Lung (tissue), 12 donors: ENCODE data around the gene MTUS2. TPM values are rescaled to one million over a fixed set of nuclear protein-coding genes. Genes with fewer than 3 reads are reported as not detected.

Source experiments
- ATAC-seq: fragments of 200-7000 bp; cut with Tn5 transposase; one replicate; pipeline ENCODE4 v1.9.1; 2020; ENCODE audit warnings: moderate number of reproducible peaks; ENCODE audit not compliant: insufficient read depth, low FRiP score
- DNase-seq, 3 donors: peaks; one replicate each; pipeline ENCODE4 v3.0.0-alpha.2; 2013 to 2017
- H3K27ac ChIP-seq, 2 donors: one replicate each; pipeline ENCODE4 v1.5.1; 2013; ENCODE audit warnings: mild to moderate bottlenecking in 2 of 2, moderate library complexity in 2 of 2, control low read depth in 1 of 2, inconsistent platforms in 1 of 2, low read depth in 1 of 2, low read length in 1 of 2
- H3K27me3 ChIP-seq, 3 donors: one replicate each; pipeline ENCODE4 v1.5.1; 2013; ENCODE audit warnings: low read length in 2 of 3; ENCODE audit not compliant: control insufficient read depth in 3 of 3, insufficient read depth in 3 of 3
- H3K36me3 ChIP-seq, 4 donors: one replicate each; pipeline ENCODE4 v1.5.1; 2013; ENCODE audit warnings: low read length in 4 of 4, mild to moderate bottlenecking in 1 of 4, moderate library complexity in 1 of 4; ENCODE audit not compliant: control insufficient read depth in 4 of 4, insufficient read depth in 4 of 4
- H3K4me1 ChIP-seq, 5 donors: one replicate each; pipeline ENCODE4 v1.5.1; 2013; ENCODE audit warnings: low read length in 5 of 5, mild to moderate bottlenecking in 2 of 5, moderate library complexity in 1 of 5; ENCODE audit not compliant: control insufficient read depth in 5 of 5, insufficient read depth in 5 of 5
- H3K4me3 ChIP-seq: one replicate; pipeline ENCODE4 v1.5.1; 2013; ENCODE audit warnings: mild to moderate bottlenecking, control low read depth, moderate library complexity
- H3K9ac ChIP-seq, 2 donors: one replicate each; pipeline ENCODE4 v1.5.1; 2013; ENCODE audit warnings: low read length in 2 of 2, control low read depth in 1 of 2; ENCODE audit not compliant: insufficient read depth in 1 of 2
- H3K9me3 ChIP-seq, 4 donors: one replicate each; pipeline ENCODE4 v1.5.1; 2013; ENCODE audit warnings: low read length in 3 of 4, mild to moderate bottlenecking in 1 of 4, moderate library complexity in 1 of 4; ENCODE audit not compliant: control insufficient read depth in 4 of 4, insufficient read depth in 3 of 4
- WGBS, 2 donors: extraction: QIAGEN DNeasy Blood & Tissue Kit; methylation state at CpG; one replicate each; pipeline ENCODE4 v1.1.7; 2013; 5-methylcytosine and 5-hydroxymethylcytosine counted together
- polyA plus RNA-seq, 2 donors: library from polyadenylated mRNA; stranded (reverse); fragments of 200-250 nt; gene quantifications; one replicate each; pipeline ENCODE4 v1.2.1, GENCODE V29; 2013
- total RNA-seq, 2 donors: library from RNA; depleted of rRNA in 1 of 2; stranded (reverse); fragments of >200 nt in 1 of 2; gene quantifications; one replicate each; pipeline ENCODE4 v1.2.1, GENCODE V29; 2014 to 2021
- TF ChIP-seq, protein P1 (sequence below): IDR thresholded peaks from 2 replicates; pipeline ENCODE4 v1.5.1; 2012; ENCODE audit warnings: mild to moderate bottlenecking; ENCODE audit errors: control extremely low read depth, extremely low read depth
- donor health status: control.
- donor health status: control.
- donor health status: Bipolar disorder and iron deficiency.
- donor health status: healthy.
- donor health status: DM: yes; HTN: yes; CAD: no.

Gene MTUS2
- total and polyA plus RNA-seq, 4 donors: 0.03 to 0.54 (median 0.08) TPM

DNA sequence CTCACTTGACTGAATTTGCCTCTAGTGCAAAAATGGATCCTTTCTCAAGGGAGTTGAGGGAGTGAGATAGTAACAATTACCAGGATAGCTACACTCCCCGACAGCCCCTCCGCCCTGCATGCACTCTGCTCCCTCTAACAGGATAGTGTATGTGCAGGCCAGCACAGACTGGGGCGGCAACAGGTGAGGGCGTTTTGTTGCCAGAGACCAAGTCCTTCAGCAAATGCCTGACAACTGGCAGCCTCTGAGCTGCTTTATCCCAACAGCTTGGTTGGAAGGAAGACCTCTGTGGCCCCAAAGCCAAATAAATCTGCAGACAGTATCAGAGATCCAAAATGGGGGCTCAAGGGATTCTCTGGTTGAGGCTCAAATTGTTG, 688.7 kb downstream of the MTUS2 start:
- ATAC-seq: no peak
- peaks cover 0 to 6% (median 0%) of the 10 kb centered on the region in 5 donors for H3K4me1 ChIP-seq
- peaks cover 0 to 6% (median 0%) of the 10 kb centered on the region in 4 donors for H3K36me3 ChIP-seq
- no peak overlapping the region for H3K4me3 ChIP-seq
- H3K27ac ChIP-seq: peak overlapping the region in 1 of 2 donors; percentile 30
- WGBS, 2 donors: 86 to 92% methylated on average over 4 of the region's 4 CpGs
- no peak overlapping the region for H3K9ac ChIP-seq
- H3K27me3 ChIP-seq: peaks cover 0 to 18% (median 10%) of the 10 kb centered on the region in 3 donors
- no peaks in the 10 kb centered on the region for H3K9me3 ChIP-seq
- TF ChIP-seq, protein P1, sequence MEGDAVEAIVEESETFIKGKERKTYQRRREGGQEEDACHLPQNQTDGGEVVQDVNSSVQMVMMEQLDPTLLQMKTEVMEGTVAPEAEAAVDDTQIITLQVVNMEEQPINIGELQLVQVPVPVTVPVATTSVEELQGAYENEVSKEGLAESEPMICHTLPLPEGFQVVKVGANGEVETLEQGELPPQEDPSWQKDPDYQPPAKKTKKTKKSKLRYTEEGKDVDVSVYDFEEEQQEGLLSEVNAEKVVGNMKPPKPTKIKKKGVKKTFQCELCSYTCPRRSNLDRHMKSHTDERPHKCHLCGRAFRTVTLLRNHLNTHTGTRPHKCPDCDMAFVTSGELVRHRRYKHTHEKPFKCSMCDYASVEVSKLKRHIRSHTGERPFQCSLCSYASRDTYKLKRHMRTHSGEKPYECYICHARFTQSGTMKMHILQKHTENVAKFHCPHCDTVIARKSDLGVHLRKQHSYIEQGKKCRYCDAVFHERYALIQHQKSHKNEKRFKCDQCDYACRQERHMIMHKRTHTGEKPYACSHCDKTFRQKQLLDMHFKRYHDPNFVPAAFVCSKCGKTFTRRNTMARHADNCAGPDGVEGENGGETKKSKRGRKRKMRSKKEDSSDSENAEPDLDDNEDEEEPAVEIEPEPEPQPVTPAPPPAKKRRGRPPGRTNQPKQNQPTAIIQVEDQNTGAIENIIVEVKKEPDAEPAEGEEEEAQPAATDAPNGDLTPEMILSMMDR: no peak
- no peak for DNase-seq

GRCh38 chr13:29509999-29510589, 690.0 kb downstream of the MTUS2 start:
- Histone ChIP-seq H3K36me3 (peaks cover 0 to 17% (median 4%) of the 10 kb centered on the region in 4 donors), H3K9me3 (no peaks in the 10 kb centered on the region), H3K9ac (no peak overlapping the region), H3K27me3 (peaks cover 0 to 8% (median 4%) of the 10 kb centered on the region in 3 donors), H3K4me1 (peaks cover 0 to 6% (median 0%) of the 10 kb centered on the region in 5 donors), H3K4me3 (no peak overlapping the region), H3K27ac (no peak overlapping the region)
- 95% methylated on average over 14 of the region's 14 CpGs for WGBS, 2 donors
- no peak for DNase-seq
- TF ChIP-seq, protein P1: no peak
- ATAC-seq: no peak

DNA sequence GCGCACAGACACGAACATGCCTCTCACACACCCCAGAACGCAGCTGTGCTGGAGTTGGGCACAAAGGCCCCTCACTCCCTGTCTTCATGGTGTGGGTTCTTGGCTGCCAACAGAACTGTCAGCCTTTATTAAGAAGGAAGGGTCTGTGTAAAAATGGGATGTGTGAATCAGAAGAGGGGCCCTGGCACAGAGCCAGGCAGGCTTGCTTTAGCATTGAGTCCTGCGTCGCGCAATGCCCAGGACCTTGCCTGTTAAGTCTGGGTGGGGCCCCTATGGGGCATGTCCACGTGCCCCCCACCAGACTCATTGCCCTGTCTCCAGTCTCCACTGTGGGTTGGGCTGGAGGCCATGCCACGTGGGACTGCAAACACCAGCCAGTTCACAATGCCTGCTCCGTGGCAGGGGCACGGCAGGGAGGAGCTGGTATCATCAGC, 690.5 kb downstream of the MTUS2 start:
- H3K4me1 ChIP-seq: peaks cover 0 to 6% (median 0%) of the 10 kb centered on the region in 5 donors
- no peaks in the 10 kb centered on the region for H3K9me3 ChIP-seq
- H3K9ac ChIP-seq: no peak overlapping the region
- 92 to 93% methylated on average over 10 of the region's 10 CpGs for WGBS, 2 donors
- DNase-seq (no peak), ATAC-seq (no peak)
- peaks cover 0 to 21% (median 5%) of the 10 kb centered on the region in 4 donors for H3K36me3 ChIP-seq
- H3K27me3 ChIP-seq: peaks cover 0 to 5% (median 4%) of the 10 kb centered on the region in 3 donors
- TF ChIP-seq, protein P1: no peak
- no peak overlapping the region for H3K27ac ChIP-seq
- no peak overlapping the region for H3K4me3 ChIP-seq
